Central memory CD4-positive, alpha-beta T cell (primary cell): ENCODE measurements around the gene UTF1.
"Not testable (repeated sequence)": the region's sequence is repeated elsewhere in the genome, so short reads cannot be mapped to it uniquely, and the experiment has no call there.

Experiments used
- DNase-seq: peaks from one replicate; pipeline ENCODE4 v3.0.0; 2022

Gene UTF1

DNA sequence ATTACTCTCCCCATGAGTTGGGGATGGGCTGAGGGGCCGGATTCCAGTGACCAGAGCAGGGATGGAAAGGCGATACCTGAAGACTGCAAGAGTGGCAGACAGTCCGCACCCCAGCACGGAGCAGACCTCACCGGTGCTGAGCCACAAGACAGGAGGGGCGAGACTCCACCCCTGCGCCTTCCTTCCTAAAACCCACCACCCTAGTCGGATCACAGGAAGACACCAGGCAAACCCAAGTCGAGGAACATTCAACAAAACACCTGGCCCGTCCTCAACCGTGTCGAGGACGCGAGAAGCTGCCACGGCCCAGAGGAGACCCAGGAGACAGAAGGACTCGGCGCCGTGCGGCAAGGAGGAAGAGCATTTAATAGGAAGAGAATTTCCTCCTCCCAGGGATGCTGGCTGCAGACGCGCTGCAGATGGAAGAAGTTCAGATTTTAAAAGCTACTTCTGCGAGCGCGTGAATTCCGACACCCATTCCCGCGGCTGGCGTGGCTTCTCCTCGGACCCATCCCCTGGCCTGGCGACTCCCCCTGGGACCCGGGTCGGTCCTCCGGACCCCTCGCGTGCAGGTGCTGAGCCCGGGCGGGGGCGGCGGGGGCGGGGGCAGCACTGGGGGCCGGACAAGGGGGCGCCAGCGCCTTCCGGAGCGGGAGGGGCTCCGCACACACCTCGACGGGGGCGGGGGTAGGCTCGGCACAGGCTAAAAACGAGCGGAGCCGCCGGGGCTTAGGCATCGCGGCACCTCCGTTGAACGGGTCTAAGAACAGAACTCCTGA lies 563 bp upstream of the UTF1 start:
- no peak for DNase-seq

DNA sequence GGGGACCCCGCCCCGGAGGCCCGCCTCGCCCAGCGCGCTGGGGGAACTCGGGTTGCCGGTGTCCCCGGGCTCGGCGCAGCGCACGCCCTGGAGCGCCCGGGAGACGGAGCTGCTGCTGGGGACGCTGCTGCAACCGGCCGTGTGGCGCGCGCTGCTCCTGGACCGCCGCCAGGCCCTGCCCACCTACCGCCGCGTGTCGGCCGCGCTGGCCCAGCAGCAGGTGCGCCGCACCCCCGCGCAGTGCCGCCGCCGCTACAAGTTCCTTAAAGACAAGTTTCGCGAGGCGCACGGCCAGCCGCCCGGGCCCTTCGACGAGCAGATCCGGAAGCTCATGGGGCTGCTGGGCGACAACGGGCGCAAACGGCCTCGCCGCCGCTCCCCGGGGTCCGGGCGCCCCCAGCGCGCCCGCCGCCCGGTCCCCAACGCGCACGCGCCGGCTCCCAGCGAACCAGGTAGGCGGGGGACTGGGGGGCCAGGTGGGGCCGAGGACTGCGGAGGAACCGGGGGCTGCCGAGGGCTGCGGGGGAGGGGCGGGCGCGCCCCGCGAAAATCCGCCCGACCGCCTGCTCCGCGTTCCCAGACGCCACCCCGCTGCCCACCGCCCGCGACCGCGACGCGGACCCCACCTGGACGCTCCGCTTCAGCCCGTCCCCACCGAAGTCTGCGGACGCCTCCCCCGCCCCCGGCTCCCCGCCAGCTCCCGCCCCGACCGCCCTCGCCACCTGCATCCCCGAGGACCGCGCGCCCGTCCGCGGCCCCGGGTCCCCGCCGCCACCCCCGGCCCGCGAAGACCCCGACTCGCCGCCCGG lies 574 bp downstream of the UTF1 start:
- no peak for DNase-seq

DNA sequence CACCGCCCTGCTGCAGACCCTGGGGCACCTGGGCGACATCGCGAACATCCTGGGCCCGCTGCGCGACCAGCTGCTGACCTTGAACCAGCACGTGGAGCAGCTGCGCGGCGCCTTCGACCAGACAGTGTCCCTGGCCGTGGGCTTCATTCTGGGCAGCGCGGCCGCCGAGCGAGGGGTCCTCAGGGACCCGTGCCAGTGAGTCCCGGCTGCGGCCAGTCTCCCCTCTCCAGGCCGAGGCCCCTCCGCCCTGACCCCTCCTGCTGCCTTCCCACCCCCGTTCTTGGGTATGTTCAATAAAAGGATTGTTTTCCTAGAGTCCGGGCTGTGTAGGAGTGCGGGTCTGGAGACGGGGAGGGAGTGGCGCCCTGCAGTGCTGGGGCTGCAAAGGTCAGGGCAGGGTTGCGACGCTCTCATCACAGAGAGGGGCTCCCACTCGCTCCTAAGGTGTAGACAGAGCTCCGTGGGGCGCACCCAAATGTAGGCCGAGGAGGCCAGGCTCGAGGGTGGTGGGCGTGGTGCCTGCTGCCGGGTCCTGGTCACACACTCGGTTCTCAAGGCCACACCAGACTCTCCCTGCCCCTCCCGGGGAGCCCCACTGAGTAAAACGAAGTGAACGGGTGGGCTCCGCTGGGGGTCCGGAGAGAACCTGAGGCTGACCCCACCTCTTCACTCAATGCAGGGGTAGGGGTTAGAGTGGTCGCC lies 1.4 kb downstream of the UTF1 start:
- no peak for DNase-seq

DNA sequence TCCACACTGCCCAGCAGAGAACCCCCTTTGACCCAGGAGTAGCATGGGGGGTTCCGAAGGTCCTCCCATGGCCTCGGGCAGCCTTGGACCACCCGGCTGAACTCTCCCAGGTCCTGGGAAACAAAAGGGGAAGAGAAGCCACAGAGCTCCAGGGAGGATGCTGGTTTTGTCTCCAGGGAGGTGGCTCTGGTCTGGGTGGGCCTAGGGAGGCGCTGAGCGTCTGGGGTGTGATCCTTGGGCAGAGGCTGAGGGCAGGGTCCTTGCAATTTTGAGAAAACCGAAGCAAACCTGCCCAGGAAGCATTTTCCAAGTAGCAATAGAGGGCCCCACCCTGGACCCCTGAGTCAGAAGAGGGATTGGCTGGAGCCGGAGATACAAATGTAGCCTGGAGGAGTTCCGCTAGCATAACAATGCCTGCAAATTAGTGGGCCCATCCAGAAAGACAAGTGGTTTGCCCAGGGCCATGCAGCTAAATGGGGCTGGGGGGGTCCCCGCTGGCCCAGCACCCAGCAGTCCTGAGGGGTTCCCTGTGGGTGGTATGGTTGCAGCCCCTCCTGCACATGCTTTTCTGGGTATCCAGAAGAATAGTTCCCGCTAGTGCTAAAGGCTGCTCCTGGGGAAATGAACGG lies 2.0 kb downstream of the UTF1 start:
- DNase-seq: no peak

DNA sequence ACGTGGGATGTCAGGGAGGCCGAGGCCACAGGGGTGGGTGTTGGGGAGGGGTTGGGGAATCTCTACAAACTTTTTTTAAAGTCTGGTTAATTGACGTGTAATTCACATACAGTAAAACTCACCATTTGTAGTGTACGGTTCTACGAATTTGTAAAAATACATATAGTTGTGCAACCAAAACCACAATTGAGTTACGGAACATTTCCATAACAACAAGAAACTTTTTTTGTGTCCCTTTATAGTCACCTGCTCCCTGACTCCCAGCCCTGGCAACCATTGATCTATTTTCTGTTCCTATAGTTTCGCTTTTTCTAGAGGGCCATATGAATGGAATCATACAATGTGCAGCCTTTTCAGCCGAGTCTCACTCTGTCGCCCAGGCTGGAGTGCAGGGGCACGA lies 4.8 kb downstream of the UTF1 start:
- DNase-seq: not testable (repeated sequence)

DNA sequence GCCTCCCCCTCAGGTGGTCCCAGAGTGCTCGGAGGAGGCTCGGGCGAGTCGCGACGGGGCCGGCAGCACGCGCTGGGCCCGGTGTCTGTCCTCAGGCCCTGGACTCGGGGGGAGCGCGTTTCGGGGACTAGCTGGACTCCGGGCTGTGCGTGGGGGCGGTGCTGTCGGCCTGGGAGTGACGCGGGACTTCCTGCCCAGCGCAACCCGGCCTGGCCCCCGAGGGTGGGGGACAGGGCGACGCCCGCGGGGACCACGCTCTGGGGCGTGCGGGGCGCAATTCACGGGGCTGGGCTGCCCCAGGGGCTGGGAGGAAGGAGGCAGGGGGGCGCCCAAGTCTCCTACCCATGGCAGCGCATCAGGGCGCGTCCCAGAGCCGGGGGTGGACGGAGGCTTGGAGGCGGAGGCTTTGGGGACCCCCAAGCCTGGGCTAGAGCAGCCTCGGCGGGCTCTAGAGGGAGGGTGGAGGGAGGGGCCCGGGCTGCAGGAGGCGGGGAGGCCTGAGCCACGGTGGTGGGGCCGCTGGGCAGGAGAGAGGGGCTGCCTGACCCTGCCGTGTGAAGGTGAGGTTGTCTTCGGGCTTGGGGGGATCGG lies 5.3 kb downstream of the UTF1 start:
- no peak for DNase-seq

DNA sequence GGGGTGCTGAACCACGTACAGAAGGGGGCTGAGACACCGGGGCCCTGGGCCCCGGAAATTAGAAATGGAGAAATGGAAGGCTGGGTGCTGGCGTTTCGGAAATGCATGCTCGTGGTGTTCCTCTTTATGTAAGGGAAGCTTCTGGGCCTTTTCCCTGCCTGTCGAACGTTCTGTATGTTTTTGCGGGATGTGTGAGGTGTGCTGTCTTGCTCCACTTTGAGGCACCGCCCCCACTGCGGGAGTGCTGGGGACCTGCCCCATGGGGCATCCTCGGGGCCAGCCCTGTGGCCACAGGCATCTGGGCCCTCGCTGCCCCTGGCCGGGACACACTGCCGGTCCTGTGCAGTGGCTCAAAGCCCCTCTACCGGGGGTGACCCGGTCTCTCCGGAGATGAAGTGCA lies 5.9 kb downstream of the UTF1 start:
- DNase-seq: no peak

DNA sequence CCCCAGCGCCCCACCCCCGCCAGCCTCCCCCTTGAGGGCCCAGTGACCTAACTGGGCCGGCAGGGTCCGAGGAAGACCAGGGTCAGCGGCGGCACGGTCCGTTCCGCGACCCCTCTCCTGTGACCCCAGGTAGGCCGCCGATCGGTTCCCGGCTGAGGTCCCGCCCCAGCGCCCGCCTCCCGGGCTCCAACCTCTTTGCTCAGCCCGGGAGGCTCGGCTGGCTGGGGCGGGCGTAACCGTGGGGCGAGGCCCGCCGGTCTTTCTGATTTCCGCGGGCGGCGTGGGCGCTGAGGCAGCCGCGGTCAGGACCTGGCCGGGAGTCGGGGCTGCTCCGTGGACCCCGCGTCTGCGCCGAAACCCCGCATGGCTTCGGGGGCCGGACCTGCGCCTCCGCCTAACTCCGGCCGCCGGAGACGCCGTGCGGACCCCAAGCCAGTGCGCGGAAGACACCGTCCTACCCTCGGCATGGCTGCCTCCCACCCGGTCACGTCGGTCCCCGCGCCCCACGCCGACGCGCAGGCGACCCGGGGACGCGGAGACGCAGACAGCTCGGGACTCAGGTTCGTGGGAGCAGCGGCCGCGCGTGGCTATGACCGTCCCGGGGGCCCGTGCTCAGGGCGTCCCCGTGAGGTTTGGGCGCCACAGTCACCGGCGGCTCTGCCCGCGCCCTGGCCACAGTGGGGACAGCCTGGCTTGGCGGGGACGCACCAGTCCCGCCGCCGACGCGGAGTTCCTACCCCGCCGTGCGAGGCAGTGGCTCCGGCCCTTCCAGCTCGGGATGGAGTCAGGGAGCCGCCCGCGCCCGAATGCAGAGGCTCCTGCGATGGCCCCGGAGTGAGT lies 6.6 kb downstream of the UTF1 start:
- no peak for DNase-seq

DNA sequence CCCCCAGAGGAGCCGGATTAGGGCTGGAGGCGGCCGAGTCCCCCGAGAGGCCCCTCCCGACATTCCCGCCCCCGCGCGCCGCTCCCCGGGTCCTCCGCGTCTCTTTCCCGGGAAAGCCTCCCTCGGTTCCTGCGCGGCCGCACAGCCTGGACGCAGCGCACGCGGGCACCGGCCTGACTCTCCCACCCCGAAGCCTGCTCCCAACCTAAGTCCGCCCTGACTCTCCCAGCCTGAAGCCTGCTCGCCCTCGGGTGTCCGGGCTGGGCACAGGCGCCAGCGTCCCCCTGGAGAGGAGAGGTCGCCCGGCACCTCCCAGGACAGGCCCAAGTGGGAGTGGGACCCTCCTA lies 7.2 kb downstream of the UTF1 start:
- no peak for DNase-seq

DNA sequence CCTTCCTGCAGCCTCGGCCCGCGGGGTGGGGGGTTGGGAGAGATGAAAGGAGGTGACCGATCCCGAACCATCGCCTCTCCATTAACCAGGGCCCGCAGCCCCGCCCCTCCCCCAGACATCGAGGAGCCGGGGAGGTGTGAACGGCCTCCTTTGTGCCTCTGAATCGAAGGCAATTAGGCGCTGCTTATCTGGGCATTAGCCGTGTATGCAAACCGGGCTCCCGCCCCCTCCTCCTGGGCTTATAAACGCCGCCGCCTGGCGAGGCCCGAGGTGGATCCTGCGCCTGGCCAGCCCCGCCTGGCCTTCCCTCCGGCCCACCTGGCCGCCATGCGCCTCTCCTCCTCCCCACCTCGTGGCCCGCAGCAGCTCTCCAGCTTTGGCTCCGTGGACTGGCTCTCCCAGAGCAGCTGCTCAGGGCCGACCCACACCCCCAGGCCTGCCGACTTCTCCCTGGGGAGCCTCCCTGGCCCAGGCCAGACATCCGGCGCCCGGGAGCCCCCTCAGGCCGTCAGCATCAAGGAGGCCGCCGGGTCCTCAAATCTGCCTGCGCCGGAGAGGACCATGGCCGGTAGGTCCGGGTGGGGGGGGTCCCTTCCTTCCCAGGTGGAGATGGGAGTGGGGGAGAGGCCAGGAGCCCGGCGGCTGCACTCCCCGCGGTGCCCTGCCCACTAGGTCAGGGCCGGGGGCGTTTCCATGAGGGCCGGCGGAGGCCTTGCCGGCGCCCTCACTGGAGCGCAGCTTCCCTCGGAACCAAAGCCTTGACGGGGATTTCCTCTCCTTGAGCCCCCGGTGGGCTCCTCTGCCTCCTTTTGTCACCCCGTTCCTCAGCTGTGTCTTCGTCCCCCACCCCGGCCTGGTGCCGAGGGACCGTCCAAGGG lies 7.8 kb downstream of the UTF1 start, which contains the start of gene VENTX:
VENTX (plus strand) TSS at position 268 of the 878 bp plus-strand sequence; CDS start at position 328, 60 bp downstream.
- no peak for DNase-seq

DNA sequence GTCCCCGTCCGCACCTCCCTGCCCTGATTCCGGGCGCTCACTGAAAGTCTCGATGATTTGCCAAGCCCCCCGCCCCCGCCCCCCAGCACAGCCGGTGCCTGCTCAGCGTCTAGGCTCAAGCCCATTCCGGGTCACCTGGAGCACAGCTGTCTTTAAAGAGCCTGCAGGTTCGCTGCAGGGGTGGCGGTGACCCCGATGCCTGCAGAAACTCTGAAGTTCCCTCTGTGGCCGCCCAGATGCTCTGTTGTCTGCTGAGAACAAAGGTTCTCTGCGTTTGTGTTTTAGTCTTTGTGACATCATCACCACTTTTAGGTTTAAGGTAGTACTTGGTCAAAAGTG lies 8.4 kb downstream of the UTF1 start:
- DNase-seq: no peak

DNA sequence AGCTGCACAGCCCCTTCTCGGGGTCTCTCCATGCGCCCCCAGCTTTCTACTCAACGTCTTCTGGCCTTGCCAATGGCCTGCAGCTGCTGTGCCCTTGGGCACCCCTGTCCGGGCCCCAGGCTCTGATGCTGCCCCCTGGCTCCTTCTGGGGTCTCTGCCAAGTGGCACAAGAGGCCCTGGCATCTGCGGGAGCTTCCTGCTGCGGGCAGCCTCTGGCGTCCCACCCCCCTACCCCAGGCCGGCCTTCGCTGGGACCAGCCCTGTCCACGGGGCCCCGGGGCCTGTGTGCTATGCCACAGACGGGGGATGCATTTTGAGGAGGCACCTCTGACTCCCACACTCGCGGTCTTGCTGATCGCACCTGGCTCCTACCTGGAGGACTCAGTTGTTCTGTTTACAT lies 10.0 kb downstream of the UTF1 start:
- DNase-seq: no peak

DNA sequence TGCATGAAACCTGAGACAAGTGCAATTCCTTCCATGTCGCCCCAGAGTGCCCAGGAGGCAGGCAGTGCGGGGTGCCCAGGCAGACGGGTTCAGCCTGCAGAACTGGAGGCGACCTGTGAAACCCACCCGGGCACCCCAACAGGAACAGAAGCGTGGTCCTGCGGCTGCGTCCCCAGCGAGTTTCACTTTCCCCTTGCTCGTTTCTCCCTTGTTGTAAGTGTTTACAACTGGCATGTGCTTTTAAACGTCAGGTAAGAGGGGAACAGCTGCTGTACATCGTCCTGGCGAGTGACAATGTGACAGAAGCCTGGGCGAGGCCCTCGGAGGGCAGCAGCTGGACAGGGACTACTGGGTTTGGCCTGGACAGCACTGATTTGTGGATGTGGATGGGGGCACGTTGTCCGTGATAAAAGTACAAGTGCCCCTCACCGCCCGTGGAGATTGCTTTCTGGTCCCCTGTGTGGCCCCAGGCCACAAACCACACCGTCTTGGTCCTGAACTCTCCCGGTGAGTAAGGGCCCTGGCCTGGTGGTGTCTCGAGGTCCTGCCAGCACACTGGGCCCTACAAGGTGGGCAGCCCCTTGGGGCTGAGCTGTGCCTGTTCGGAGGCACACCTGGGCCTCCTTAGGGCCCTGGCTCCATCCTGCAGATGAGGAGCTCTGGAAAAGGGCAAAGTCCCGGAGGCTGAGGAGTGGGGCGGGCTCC lies 11.6 kb downstream of the UTF1 start:
- no peak for DNase-seq

DNA sequence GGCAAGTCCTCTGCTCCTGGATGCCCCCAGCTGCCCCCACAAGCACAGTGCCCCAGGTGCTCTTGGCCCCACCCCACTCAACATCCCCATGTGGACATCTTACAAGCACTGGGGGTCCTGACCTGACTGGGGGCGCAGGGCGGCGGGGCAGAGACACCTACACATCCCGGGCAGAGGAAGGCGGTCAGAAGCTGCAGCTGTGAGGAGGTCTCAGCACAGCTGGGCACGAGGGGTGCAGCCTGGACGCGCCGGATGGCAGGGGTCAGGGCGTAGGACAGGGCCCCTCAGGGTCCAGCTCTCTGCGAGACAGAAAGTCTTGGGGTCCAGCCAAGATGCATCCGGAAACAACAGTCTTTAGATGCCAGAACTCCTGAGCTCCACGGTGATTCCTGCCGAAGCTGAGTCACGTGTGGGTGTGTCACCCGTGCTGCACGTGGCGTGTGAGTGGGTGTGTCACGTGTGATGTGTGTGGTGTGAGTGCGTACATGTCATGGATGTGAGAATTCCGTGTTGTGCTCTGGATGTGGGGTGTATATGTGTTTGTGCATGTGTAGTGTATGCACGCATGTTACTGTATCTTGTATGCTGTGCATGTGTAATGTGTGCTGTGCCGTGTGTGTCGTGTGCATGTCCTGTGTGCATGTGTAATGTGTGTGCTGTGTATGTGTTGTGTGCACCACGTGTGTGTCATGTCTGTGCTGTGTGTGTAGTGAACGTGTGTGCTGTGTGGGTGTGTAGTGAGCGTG lies 12.8 kb downstream of the UTF1 start:
- DNase-seq: no peak

DNA sequence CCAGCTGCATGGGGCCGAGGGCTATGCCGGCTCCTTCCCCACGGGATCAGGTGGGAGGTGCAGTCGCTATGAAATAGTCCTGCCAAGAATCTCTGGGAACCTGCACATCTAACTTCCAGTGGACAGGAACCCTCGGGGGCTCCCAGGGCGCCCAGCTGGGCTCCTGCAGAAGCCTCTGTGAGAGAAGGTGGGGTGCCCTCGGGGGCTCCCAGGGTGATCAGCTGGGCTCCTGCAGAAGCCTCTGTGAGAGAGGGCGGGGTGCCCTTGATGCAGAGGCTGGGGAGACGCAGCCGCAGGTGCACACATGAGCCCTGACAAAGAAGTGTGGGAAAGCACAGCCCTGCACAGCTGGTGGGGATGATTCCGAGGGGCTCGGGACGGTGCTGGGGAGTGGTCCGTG lies 13.6 kb downstream of the UTF1 start:
- DNase-seq: no peak

DNA sequence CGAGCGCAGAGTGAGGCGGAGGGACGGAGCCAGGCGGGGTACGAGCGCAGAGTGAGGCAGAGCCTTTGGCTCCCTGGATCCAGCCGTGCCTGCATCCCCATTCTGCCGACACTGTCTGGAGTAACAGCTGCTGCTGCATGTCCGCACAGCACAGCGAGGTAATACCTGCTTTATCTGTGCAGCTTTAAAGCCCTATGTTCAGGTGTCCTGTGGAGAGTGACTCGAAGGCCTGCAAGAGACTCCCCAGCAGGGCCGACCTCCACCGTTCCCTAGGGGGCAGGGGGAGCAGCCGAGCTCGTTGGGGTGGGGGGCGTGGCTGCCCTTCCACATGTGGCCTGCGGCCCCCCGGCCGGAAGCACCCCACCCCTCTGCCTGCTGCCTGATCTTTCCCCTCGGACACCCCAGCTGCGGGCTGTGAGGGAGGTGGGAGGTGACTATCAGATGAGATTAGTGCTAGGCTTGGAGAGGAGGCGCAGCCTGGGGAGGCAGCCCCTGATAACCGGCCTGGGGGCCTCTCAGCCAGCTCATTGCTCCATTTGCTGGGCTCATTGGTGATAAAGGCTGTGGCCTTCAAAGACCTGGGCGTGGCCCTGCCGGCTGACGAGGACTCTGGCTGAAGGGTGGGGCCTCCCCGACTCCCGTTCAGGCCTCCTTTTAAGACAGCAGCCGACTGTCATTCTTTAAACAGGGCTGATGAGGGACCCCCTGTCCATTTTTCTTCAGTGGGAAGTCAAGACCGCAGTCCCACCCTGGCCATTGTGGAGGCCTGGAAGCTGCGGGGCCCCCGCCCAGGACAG lies 15.6 kb downstream of the UTF1 start:
- no peak for DNase-seq

DNA sequence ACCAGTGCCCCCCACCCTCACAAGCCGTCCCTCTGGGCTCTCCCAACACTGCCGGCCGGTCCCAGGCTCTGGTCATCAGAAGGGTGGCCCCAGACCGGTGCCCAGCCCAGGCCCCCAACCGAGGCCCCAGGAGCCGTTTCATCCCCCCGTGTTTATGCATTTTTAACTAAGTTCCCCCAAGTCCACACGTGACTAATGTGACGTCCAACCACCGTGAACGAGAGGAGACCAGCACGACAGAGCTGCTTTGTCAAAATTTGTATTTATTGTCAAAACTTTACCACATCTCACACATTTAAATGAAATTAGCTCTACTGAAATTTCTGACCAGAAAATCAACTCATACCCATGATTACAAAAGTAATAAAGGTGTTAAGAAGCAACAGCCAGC lies 16.2 kb downstream of the UTF1 start:
- no peak for DNase-seq

DNA sequence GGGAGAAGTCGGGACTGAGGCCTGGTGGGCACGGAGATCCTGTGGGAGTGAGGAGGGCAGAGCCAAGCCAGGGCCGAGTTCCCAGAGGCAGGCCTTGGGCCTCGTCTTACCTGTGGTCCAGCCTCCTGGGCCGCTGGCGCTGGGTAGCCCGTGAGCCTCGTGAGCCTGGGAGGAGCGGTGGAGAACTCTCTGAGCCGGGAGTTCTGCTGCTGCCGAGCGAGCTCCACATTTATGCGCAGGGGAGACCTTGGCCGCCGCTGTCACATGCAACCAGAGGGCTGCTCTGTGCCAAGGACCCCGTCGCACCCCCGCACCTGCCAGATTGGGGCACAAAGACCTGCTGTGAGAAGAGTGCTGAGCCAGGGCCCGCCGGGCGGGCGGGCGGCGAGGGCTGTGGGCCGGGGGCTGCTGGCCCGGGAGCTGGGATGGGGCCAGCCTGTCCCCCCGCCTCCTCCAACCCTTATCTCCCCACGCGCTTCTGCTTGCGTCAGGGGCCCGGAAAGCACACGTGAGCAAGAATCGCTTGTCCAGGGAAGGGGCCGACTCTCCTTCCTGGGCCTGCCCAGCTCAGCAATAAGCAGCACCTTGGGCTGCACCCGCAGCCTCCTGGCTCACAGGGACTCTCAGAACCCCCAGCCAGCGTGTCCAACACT lies 17.8 kb downstream of the UTF1 start:
- DNase-seq: no peak
